Thyroid gland (tissue), 4 donors: ENCODE measurements around the gene CHRND. TPM values are rescaled to one million over a fixed set of nuclear protein-coding genes. Genes with fewer than 3 reads are reported as not detected.

Experiments used
- DNase-seq, 2 donors: peaks; one replicate each; pipeline ENCODE4 v3.0.0-alpha.2; 2019
- H3K27ac ChIP-seq, 3 donors: fragments of 200-600 bp; sonication (generic); 1 replicate in 2 of 3; 2 replicates in 1 of 3; pipeline ENCODE4 v1.5.1; 2016 to 2019; ENCODE audit warnings: mild to moderate bottlenecking in 1 of 3, moderate library complexity in 1 of 3
- H3K27me3 ChIP-seq: fragments of 200-600 bp; sonication (generic); one replicate; pipeline ENCODE4 v1.5.1; 2019
- H3K36me3 ChIP-seq, 2 donors: fragments of 200-600 bp; sonication (generic); one replicate each; pipeline ENCODE4 v1.5.1; 2016 to 2019
- H3K4me1 ChIP-seq, 2 donors: fragments of 200-600 bp; sonication (generic); one replicate each; pipeline ENCODE4 v1.5.1; 2017 to 2019
- H3K4me3 ChIP-seq, 3 donors: fragments of 200-600 bp; sonication (generic); replicated peaks in 1 of 3; 1 replicate in 2 of 3; 2 replicates in 1 of 3; pipeline ENCODE4 v1.5.1; 2016; ENCODE audit warnings: mild to moderate bottlenecking in 1 of 3
- H3K9me3 ChIP-seq: fragments of 200-600 bp; sonication (generic); one replicate; pipeline ENCODE4 v1.5.1; 2017
- CTCF ChIP-seq, 6 experiments: fragments of 200-600 bp in 3 of 6; fragments of 450-650 bp in 3 of 6; sonication (generic) in 3 of 6; IDR thresholded peaks; one replicate each; pipeline ENCODE4 v1.5.1; 2016 to 2019; ENCODE audit warnings: antibody characterized with exemption in 6 of 6, mild to moderate bottlenecking in 2 of 6, inconsistent platforms in 1 of 6, moderate library complexity in 1 of 6
- POLR2A ChIP-seq, 2 donors: fragments of 450-650 bp; IDR thresholded peaks; one replicate each; pipeline ENCODE4 v1.6.1; 2017; ENCODE audit warnings: antibody characterized with exemption in 2 of 2, mild to moderate bottlenecking in 2 of 2, moderate library complexity in 1 of 2
- WGBS, 2 donors: methylation state at CpG; one replicate each; pipeline ENCODE4 v1.1.5; 2017; 5-methylcytosine and 5-hydroxymethylcytosine counted together
- intact Hi-C: fragments of 100-400 bp; cut with DNase I; formaldehyde crosslinking; loops from one replicate; pipeline ENCODE4 v1.15.1; 2023
- total RNA-seq, 4 donors: library from RNA; depleted of rRNA; stranded (reverse); fragments of >200 nt; gene quantifications; one replicate each; pipeline ENCODE4 v1.2.3, GENCODE V29; 2016

The CHRND gene
- total RNA-seq, 4 donors from 2014 or later: not detected

- Histone ChIP-seq H3K36me3 (no peaks in the 10 kb centered on the region), H3K4me1 (no peaks in the 10 kb centered on the region), H3K27ac (no peak overlapping the region), H3K9me3 (no peaks in the 10 kb centered on the region), H3K27me3 (no peaks in the 10 kb centered on the region), H3K4me3 (no peak overlapping the region)
- intact Hi-C loops: no loop called here
- no peak for DNase-seq
- WGBS, 2 donors: 78 to 81% methylated on average over 13 to 18 of the region's 19 CpGs
- TF ChIP-seq POLR2A (IDR thresholded peaks at IDR 0.05): no peak
- no peak for TF ChIP-seq CTCF (IDR thresholded peaks at IDR 0.05)
Observed at GRCh38 chr2:232541195-232541960, 15.4 kb downstream of the CHRND start.

- intact Hi-C loops: no loop called here
- Histone ChIP-seq H3K27me3 (no peaks in the 10 kb centered on the region), H3K27ac (no peak overlapping the region), H3K9me3 (no peaks in the 10 kb centered on the region), H3K36me3 (no peaks in the 10 kb centered on the region), H3K4me3 (no peak overlapping the region), H3K4me1 (no peaks in the 10 kb centered on the region)
- 72 to 81% methylated on average over 8 of the region's 9 CpGs for WGBS, 2 donors
- DNase-seq: no peak
- TF ChIP-seq CTCF (IDR thresholded peaks at IDR 0.05) (no peak), POLR2A (IDR thresholded peaks at IDR 0.05) (no peak)
Observed at GRCh38 chr2:232541961-232542714, 16.2 kb downstream of the CHRND start.

- H3K4me3 ChIP-seq: no peak overlapping the region
- no peak for DNase-seq
- no peaks in the 10 kb centered on the region for H3K36me3 ChIP-seq
- H3K4me1 ChIP-seq: no peaks in the 10 kb centered on the region
- H3K27ac ChIP-seq: no peak overlapping the region
- TF ChIP-seq CTCF (IDR thresholded peaks at IDR 0.05) (no peak), POLR2A (IDR thresholded peaks at IDR 0.05) (no peak)
- no peaks in the 10 kb centered on the region for H3K9me3 ChIP-seq
- no peaks in the 10 kb centered on the region for H3K27me3 ChIP-seq
- intact Hi-C loops: no loop called here
- WGBS, 2 donors: 86 to 91% methylated on average over 15 to 17 of the region's 20 CpGs
Observed at GRCh38 chr2:232542715-232543467, 16.9 kb downstream of the CHRND start.

- Histone ChIP-seq H3K4me3 (no peak overlapping the region), H3K36me3 (no peaks in the 10 kb centered on the region), H3K9me3 (no peaks in the 10 kb centered on the region), H3K27ac (no peak overlapping the region), H3K27me3 (no peaks in the 10 kb centered on the region), H3K4me1 (no peaks in the 10 kb centered on the region)
- intact Hi-C loops: no loop called here
- 93 to 97% methylated on average over 13 to 14 of the region's 14 CpGs for WGBS, 2 donors
- TF ChIP-seq POLR2A (IDR thresholded peaks at IDR 0.05) (no peak), CTCF (IDR thresholded peaks at IDR 0.05) (no peak)
- DNase-seq: no peak
Observed at GRCh38 chr2:232543491-232543890, 17.5 kb downstream of the CHRND start.
